HEK293T (cell line): ENCODE results near the gene NRXN2.

Experiments used
- FOXA1 ChIP-seq: fragments of 450-650 bp; IDR thresholded peaks from 2 replicates; pipeline ENCODE4 v1.6.1; 2016; ENCODE audit warnings: mild to moderate bottlenecking
- FOXM1 ChIP-seq: fragments of 450-650 bp; IDR thresholded peaks from 2 replicates; pipeline ENCODE4 v1.6.1; 2017; ENCODE audit warnings: mild to moderate bottlenecking, borderline replicate concordance
- SP1 ChIP-seq: fragments of 450-650 bp; IDR thresholded peaks from 2 replicates; pipeline ENCODE4 v1.6.1; 2017

DNA sequence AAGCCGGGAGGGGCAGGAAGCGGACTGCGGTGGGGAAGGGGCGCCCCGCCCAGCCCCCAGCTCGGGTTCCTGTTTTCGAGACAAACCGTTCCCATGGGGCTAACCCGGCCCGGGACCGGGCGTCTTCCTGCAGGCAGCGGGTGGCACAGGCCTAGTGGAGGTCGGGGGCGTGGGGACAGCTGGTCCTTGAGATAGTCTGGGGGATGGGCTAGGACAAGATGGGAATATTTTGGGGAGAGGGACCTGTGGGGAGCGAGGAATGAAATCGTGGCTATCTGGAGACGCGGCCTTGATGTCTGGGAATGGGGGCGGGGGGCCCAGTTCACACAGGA, 22.2 kb upstream of the NRXN2 start:
- TF ChIP-seq FOXA1 (no peak), SP1 (no peak), FOXM1 (no peak)
